GM18502 (cell line): ENCODE measurements around the gene PELI2.
A peak's percentile ranks its signal among the peaks of the same experiment; 100 is the strongest.

ENCODE experiments used
- ATAC-seq: cut with Tn5 transposase; IDR thresholded peaks from one replicate; pipeline ENCODE4 v1.9.1; 2021; ENCODE audit warnings: mild to moderate bottlenecking; ENCODE audit not compliant: unreplicated experiment, poor library complexity

The PELI2 gene

GRCh38 chr14:56118611-56119181 is 485 bp downstream of the PELI2 start:
- peak; percentile 11 for ATAC-seq

GRCh38 chr14:56119201-56119981 is 1.2 kb downstream of the PELI2 start:
- no peak for ATAC-seq

GRCh38 chr14:56120091-56120691 is 2.0 kb downstream of the PELI2 start:
- ATAC-seq: no peak

- no peak for ATAC-seq
Measured at GRCh38 chr14:56121816-56122215, 3.6 kb downstream of the PELI2 start.

- ATAC-seq: no peak
Measured at GRCh38 chr14:56122301-56122700, 4.1 kb downstream of the PELI2 start.

GRCh38 chr14:56124327-56124726 is 6.1 kb downstream of the PELI2 start:
- no peak for ATAC-seq

GRCh38 chr14:56125772-56126636 is 7.8 kb downstream of the PELI2 start:
- no peak for ATAC-seq

- no peak for ATAC-seq
Measured at GRCh38 chr14:56126637-56126913, 8.4 kb downstream of the PELI2 start.

- no peak for ATAC-seq
Measured at GRCh38 chr14:56127156-56127555, 8.9 kb downstream of the PELI2 start.

- ATAC-seq: no peak
Measured at GRCh38 chr14:56129092-56129491, 10.9 kb downstream of the PELI2 start.

- ATAC-seq: no peak
Measured at GRCh38 chr14:56129933-56130332, 11.7 kb downstream of the PELI2 start.

- no peak for ATAC-seq
Measured at GRCh38 chr14:56131004-56131864, 13.0 kb downstream of the PELI2 start.

- no peak for ATAC-seq
Measured at GRCh38 chr14:56131865-56132833, 13.9 kb downstream of the PELI2 start.

- ATAC-seq: no peak
Measured at GRCh38 chr14:56133547-56133946, 15.3 kb downstream of the PELI2 start.

GRCh38 chr14:56135001-56135400 is 16.8 kb downstream of the PELI2 start:
- no peak for ATAC-seq

- ATAC-seq: no peak
Measured at GRCh38 chr14:56135668-56136067, 17.5 kb downstream of the PELI2 start.

GRCh38 chr14:56136571-56137452 is 18.6 kb downstream of the PELI2 start:
- ATAC-seq: no peak

- ATAC-seq: no peak
Measured at GRCh38 chr14:56137453-56137807, 19.2 kb downstream of the PELI2 start.
